NT2/D1 (cell line): ENCODE measurements around the gene ANXA11.

Experiments
- SUZ12 ChIP-seq: IDR thresholded peaks from 2 replicates; pipeline ENCODE4 v1.6.1; 2011; ENCODE audit not compliant: insufficient read length, insufficient read depth; ENCODE audit errors: extremely low read depth
- YY1 ChIP-seq: IDR thresholded peaks from 2 replicates; pipeline ENCODE4 v1.6.1; 2011; ENCODE audit not compliant: insufficient read length, insufficient read depth
- ZNF274 ChIP-seq: IDR thresholded peaks from 2 replicates; pipeline ENCODE4 v1.6.1; 2011; ENCODE audit warnings: mild to moderate bottlenecking, low read depth, low read length

DNA sequence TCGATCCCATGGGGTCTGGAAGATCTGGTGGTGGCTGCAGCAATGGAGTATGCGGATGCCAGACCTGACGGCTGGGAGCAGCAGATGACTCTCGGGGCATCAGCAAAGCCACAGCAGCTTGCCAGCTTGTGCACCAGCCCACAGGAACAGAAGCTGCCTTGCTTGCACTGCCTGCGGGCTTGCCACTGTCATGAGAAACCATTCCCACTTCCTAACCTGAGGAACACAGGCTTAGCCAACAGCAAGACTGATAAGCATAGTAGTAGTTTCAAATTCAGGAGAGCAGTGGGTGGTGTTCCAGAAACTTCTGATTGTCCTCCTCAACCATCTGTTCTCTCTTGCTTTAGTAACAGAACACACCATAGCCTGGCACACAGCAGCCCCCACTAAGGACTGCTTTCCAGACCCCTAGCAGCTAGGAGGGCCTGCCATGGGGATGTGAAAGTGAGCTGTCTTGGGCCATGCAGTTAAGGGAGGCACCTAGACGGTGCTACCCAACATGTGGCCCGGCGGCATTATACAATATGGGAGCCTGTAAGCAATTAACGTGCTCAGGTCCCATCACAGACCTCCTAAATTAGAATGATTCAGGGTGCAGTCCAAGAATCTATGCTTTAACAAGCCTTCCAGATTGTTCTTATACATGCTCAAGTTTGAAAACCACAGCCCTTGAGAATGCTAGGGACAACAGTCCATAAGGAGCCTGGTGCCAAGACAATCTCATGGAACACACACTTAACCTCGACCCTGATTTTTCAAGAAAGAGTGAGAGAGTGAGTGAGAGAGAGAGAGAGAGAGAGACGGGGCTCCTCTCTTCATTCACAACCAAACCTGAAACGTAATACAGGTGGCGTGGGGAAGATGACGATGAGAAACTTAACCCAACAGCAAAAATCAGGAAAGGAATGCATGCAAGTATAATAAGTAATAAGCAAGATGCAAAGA, 7.1 kb downstream of the ANXA11 start:
- TF ChIP-seq YY1: no peak
- no peak for TF ChIP-seq SUZ12
- TF ChIP-seq ZNF274: no peak
